Stimulated activated CD4-positive, alpha-beta T cell treated with anti-CD3 and anti-CD28 coated beads, Interleukin-12 subunit alpha, Interleukin-12 subunit beta, amount 100 ng/mL, for 24 hours (primary cell): ENCODE data around the gene CCNG1.
"Not testable (repeated sequence)": the region's sequence is repeated elsewhere in the genome, so short reads cannot be mapped to it uniquely, and the experiment has no call there.

ENCODE experiments used
- DNase-seq, 2 experiments: peaks; one replicate each; pipeline ENCODE4 v3.0.0-alpha.2; 2020; ENCODE audit warnings: low read depth in 2 of 2

Gene CCNG1, protein sequence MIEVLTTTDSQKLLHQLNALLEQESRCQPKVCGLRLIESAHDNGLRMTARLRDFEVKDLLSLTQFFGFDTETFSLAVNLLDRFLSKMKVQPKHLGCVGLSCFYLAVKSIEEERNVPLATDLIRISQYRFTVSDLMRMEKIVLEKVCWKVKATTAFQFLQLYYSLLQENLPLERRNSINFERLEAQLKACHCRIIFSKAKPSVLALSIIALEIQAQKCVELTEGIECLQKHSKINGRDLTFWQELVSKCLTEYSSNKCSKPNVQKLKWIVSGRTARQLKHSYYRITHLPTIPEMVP

DNA sequence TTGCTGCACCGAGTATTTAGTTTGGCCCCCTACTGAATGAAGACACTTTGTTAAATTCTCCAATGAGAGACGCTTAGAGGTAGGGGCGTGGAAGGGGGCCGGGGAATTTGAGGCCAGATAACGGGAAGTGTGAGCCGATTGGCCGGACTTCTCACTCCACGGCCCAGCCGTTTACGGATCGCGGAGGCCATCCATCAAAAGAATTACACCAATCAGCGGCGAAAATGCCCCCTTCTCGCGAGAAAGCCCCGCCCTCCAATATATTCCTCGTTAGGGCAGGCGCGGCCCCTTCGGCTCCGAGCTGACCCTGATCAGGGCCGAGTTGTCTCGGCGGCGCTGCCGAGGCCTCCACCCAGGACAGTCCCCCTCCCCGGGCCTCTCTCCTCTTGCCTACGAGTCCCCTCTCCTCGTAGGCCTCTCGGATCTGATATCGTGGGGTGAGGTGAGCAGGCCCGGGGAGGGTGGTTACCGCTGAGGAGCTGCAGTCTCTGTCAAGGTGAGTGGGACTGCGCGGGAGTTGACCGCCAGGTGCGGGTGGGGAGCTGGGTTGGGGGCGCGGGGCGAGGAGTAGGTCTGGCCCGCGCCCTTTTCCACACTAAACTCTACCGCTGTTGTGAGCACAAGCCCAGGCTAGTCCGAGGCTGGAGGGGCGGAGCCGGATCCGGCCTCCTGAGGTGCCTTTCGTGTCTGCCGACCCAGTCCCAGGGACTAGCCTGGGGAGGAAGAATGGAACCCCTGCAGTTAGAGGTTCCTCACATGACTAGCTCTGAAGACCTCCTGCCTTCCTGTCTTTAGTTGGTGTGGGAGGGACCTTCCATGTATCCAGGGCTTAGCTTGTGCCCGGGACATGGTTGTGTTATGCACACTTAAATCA is at the start of gene CCNG1:
CCNG1 (plus strand) TSS at position 287 of the 874 bp plus-strand sequence. CDS start 1,662 bp downstream, outside the sequence.
- DNase-seq, result peak; percentile 77 to 85

DNA sequence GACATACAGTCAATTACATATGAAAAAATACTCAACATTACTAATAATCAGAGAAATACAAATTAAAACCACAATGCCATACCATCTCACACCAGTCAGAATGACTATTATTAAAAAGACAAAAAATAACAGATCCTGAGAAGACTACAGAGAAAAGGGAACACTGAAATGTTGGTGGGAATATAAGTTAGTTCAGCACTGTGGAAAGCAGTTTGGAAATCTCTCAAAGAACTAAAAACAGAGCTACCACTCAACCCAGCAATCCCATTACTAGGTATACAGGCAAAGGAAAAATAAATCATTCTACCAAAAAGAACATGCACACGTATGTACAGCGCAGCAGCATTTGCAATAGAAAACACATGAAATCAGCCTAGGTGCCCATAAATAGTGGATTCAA is 41.6 kb upstream of the CCNG1 start:
- DNase-seq, result no peak

GRCh38 chr5:163396818-163397340 is 40.5 kb upstream of the CCNG1 start:
- not testable (repeated sequence) for DNase-seq

GRCh38 chr5:163397354-163397753 is 40.0 kb upstream of the CCNG1 start:
- no peak for DNase-seq

DNA sequence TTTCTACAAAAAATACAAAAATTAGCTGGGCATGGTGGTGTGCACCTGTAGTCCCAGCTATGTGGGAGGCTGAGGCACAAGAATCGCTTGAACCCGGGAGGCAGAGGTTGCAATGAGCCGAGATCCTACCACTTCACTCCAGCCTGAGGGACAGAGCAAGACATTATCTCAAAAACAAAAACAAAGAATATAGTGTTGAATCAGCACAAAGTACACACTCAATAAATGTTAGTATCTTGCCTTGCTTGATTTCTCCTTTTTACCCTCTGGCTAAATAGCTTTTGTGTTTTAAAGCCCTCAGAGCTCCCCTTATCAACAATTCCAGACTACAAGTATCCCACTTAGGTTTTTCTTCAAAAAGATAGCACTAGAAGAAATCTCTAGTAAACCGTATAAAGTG is 37.5 kb upstream of the CCNG1 start:
- DNase-seq, result no peak

DNA sequence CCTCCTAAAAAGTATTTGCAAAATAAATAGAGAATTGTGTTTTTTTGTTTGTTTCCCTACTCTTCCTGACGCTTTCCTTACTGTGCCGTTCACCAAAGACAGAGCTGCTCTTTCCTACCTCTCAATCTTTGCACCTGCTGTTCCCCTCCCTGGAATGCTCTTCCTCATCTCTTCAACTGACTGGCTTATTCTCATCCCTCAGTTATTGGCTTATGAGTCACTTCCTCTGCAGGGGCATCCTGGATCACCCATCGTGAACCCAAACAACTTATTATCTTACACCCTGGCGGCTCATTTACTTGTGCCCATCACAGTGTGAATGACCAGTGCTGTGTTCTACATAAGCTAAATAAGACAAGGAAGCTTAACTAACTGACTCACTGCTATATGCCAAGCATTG is 36.1 kb upstream of the CCNG1 start:
- no peak for DNase-seq

DNA sequence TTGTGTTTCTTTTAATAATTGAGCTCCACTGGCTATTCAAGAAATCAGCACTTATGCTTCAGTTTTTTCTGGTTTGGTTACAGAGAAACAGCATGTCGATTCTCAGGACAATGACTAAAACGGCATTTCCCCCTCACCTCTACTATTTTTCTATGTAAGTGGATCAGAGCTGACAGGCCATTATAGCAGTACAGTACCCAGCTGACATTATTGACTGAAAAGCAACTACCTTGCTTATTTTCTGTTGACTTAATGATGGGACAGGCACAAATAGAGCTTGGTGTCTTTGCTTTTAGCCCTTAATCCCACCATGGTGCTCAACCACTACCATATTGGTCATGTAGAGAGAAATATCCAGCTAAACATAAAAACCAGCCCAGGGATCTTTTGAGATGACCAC is 35.4 kb upstream of the CCNG1 start:
- DNase-seq, result no peak

DNA sequence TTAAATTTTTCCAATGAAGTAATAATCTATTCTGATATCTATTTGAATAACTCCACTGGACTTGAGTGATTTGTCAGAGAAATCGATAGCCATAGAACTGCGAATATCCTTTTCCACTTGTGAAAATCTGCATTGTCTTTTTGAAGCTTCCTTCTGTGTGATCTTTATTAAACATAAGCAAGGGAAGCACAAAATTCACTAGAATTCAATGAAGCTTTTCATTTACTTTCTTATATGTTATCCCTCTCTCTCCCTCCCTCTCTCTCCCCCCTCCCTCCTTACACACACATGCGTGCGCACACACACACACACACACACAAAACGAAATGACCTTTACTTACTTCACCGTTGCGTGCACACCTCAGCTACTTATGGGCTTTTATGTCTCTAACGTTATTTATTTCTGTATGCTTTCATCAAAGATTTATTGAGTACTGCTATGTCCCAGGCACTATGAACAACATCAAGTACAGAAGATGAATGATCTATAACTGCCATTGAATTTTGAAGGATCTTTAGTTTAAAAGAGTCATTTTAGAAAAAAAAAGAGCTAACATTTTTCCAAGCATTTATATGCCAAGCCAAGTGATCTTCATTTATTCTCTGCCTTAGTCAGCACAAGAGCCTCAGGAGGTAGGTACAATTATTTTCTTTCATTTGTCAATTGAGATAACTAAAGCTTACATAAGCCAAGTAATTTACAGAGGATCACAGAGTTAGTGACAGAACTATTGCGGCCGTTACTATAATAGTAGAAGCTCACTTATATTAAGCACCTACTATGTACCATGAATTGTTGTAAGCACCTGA is 32.8 kb upstream of the CCNG1 start:
- DNase-seq, result no peak

DNA sequence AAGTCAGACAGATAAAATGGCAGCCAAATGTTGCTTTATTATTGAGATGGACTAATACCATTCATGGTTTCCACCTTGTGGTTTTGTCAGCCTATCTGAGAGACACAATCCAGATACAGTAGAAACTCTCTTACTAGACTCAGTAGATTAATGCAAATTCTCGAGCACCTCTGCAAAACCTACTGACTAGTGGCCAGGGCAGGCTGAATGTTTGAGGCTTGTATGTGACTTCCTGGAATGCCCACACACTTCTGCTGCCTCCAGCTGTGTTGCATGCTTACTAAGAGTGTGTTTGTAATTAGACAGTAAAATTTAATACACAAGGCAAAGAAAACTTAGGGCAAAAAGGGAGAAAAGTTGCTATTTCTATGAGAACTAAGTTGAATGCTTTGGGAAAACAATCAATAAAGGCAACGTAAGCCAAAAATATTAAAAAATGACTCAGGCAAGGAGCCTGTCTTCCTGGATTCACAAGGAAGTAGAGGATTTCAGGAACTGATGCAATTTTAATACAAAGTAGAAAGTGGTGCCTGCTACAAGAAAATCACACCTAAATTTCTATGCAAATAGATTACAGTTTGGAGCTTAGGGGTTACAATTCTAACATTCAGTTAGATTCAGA is 30.2 kb upstream of the CCNG1 start:
- no peak for DNase-seq

DNA sequence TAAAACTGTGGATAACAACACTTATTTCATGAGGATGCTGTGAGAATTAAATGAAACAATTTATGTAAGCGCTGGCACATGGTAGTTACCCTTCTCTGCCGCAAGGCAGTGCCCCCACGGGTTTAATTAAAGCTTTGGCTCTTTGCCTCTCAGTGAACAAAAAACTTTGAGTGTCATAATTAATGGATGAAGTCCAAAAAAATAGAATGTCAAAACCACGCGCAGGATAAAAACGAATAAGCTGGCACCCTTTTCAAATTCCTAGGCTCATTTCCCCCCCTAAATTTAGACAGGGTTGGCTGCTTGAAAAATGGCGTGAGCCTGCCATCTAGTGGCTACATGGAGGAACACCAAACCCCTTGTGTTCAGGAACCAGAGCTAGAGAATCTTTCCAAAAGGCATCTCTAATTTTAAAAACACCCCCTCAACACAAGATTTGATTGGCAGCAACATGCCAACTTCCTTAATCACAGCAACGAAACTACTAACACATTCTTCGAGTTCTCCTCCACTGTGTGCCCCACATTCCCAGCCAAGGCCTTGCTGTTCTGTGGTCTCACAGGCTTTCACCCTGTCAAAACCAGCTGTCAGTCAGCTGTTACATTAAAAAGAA is 29.0 kb upstream of the CCNG1 start:
- peak; percentile 16 to 28 for DNase-seq

DNA sequence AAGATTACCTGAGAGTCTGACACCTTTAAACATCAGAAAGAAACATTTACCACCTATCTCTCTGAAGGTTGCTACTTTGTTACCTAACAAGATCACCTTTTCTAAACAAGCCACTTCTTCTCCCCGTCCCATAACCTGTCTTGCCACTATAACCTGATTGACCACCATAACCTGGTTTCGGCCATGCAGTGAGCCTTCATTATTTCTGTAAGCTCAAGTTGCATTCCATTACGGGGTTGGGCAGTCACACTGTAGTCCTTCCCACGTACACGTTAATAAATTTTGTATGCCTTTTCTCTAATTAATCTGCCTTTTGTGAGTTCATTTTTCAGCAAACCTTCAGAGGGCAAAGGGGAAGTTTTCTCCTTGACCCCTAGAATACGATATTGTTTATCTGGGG is 28.0 kb upstream of the CCNG1 start:
- no peak for DNase-seq

- DNase-seq, result no peak
Measured at GRCh38 chr5:163410505-163410904, 26.9 kb upstream of the CCNG1 start.

GRCh38 chr5:163415673-163416072 is 21.7 kb upstream of the CCNG1 start:
- DNase-seq, result not testable (repeated sequence)

DNA sequence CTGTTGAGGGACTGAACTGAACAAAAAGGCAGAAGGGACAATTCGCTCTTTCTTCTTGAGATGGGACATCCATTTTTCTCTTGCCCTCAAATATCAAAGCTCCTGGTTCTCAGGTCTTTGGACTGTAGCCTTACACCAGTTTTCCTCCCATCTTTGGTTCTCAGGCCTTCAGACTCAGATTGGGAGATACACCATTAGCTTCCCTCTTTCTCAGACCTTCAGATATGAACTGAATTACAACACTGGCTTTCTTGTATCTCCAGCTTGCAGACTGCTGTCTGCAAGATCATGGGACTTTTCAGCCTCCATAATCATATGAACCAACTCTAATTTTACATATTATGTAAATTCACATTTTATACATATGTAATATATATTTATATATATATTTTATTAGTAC is 12.6 kb upstream of the CCNG1 start:
- no peak for DNase-seq

DNA sequence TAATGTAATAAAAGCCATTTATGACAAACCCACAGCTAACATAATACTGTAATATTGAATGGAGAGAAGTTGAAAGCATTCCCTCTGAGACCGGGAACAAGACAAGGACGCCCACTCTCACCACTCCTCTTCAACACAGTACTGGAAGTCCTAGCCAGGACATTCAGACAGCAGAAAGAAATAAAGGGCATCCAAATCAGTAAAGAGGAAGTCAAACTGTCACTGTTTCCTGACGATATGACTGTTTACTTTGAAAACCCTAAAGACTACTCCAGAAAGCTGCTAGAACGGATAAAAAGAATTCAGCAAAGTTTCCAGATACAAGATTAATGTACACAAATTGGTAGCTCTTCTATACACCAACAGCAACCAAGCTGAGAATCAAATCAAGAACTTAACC is 11.3 kb upstream of the CCNG1 start:
- DNase-seq, result not testable (repeated sequence)

DNA sequence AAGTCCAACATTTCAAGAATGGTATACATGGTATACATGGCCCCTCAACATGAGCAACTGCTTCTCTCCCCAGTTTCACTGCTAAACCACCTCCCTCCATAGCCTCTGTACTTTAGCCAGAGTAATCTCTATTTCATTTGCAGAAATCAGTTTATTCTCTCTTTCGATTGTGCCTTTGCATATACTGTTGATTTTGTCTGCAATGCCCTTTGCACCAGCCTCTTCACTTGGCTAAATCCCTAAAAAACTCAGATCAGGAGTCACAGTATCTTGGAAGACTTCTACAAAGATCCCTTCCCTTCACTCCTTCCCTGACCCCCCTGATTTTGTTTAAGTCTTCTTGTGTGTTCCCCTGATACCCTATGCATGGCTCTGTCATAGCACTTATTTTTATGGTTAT is 4.9 kb upstream of the CCNG1 start:
- DNase-seq, result no peak

DNA sequence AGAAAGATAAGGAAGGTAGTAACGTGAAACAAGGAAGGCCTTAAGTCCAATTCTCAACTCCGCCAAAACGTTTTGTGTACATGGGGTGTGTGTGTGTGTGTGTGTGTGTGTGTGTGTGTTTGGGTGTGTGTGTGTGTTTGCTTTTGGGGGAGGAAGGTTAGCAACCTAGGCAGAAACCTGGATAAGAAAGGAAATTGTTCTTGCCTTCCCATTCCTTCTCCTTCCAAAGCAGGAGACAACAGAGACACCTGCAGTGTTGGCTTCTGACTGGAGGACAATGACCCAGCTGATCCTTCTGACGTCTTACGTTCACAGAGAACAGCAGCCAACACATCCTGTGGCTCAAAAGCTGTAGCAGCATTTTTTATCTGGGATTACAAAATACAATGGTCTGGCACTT is 4.1 kb upstream of the CCNG1 start:
- no peak for DNase-seq

DNA sequence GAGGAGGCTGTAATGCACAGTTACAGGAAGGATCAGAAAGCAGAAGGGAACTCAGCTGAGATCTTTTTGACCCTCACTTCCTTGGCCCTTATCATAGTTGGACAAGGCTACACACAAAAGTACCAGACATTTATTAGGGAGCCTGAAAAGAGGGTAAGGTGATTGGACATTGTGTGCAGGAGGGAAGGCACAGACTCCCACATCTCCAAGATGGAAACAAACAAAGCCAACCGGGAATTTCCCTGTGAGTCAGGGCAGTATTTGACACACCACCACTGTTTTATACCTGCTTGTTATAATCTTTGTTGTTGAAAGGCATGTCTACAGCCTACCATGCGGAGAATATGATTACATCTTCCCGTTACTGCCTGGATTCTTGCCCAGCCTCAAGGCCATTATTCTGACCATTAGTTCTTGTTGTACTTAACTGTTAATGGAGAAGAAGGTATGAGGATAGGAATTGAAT is 3.0 kb upstream of the CCNG1 start:
- no peak for DNase-seq

DNA sequence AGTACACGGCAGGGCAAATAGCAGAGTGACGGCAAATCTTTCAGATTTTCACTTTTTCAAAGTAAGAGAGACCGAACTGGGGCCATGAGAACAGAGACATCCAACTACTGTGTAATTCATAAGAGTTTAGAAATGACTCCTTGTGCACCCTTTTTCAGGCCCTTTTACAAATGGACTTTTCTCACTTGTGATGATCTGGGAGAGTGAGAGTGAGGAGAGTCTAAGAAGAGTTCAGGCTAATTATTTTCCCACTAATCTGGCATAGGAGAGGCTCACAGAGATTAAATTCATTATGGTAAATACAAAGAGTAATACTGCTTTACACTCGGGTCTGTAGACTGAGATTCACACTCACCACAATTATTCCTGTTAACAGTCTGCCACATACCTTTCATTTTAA is 880 bp upstream of the CCNG1 start:
- no peak for DNase-seq

GRCh38 chr5:163437011-163437308 is 435 bp upstream of the CCNG1 start:
- DNase-seq, result no peak

- DNase-seq, result no peak
Measured at GRCh38 chr5:163439092-163439425, 1.7 kb downstream of the CCNG1 start.
